ENCODE results near the gene C4orf36. TPM values are rescaled to one million over a fixed set of nuclear protein-coding genes. Genes with fewer than 3 reads are reported as not detected.
A peak's percentile ranks its signal among the peaks of the same experiment; 100 is the strongest.
"Not testable (repeated sequence)": the region's sequence is repeated elsewhere in the genome, so short reads cannot be mapped to it uniquely, and the experiment has no call there.

C4orf36 gene
- total RNA-seq, 1 donor from 2014 or later: 0.39 TPM

GRCh38 chr4:86917212-86918039, 25.2 kb upstream of the C4orf36 start:
- no peak for DNase-seq (ENCODE audit: low read depth in 2 of 2)

GRCh38 chr4:86916392-86916791, 24.2 kb upstream of the C4orf36 start:
- no peak for DNase-seq (ENCODE audit: low read depth in 2 of 2)

- DNase-seq (ENCODE audit: low read depth in 2 of 2): no peak
These were observed 18.8 kb upstream of the C4orf36 start for GRCh38 chr4:86910820-86911684.

- no peak for DNase-seq (ENCODE audit: low read depth in 2 of 2)
These were observed 18.1 kb upstream of the C4orf36 start for GRCh38 chr4:86910369-86910768.

DNA sequence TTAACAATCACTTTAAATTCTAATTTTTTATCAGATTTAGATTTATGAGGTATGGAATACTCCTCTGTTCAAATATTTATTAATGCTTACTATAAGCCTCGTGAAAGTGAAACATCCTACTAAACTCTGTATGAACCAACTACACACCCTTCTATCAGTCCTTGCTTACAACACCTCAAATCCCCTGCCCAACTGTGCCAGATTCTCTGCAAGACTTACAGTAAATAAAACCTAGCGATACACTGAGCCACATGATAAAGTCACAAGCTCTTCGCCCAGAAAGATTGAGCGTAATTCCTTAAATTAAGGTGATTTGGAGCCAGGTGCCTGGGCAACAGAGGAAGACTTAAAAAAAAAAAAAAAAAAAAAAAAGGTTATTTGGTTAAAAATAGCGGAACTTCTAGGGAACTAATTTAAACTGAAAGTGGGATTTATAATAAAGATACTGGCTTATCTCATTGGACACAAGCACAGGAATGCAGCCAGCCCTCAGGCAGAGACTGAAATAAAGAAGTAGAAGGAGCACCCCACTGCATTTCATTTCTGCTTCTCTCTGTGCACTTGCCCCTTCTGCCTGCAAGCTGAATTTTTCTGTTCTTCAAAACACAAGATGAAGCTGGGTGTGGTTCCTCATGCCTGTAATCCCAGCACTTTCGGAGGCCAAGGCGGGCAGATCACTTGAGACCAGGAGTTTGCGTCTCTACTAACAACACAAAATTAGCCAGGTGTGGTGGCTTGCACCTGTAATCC, 17.5 kb upstream of the C4orf36 start:
- no peak for DNase-seq (ENCODE audit: low read depth in 2 of 2)

DNA sequence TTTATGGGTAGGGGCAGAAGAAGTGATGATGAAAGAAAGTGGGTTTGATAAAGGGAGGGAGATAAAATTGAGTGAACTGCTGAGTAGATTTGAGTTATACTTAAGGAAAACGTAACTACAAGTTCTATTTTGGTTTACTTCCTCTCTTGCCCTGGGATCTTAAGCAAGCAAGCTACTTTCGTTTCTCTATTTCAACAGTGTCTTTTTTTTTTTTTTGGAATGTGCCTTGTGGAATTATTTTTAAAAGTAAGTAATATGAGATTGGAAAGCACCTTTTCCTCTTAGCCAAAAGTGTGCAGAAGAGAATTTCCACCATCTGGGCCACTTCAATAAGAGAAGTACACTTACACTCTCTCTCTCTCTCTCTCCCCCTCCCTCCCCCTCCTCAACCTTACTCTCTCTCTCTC, 16.0 kb upstream of the C4orf36 start:
- DNase-seq (ENCODE audit: low read depth in 2 of 2): no peak

DNA sequence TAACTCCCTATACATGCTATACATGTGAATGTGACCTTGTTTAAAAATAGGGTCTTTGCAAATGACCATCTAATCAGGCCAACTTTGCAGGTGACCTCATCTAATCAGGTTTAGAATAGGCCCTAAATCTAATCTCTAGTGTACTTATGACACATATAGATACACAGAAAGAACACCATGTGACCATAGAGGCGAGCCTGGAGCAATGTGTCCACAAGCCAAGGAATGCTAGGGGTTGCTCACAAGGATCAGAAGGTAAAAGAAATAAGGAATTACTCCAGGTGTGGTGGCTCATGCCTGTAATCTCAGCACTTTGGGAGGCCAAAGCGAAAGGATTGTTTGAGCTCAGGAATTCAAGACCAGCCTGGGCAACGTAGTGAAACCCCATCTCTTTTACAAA, 9.6 kb upstream of the C4orf36 start:
- no peak for DNase-seq (ENCODE audit: low read depth in 2 of 2)

GRCh38 chr4:86898562-86898961, 6.3 kb upstream of the C4orf36 start:
- DNase-seq (ENCODE audit: low read depth in 2 of 2): peak in 1 of 2 donors; percentile 20

DNA sequence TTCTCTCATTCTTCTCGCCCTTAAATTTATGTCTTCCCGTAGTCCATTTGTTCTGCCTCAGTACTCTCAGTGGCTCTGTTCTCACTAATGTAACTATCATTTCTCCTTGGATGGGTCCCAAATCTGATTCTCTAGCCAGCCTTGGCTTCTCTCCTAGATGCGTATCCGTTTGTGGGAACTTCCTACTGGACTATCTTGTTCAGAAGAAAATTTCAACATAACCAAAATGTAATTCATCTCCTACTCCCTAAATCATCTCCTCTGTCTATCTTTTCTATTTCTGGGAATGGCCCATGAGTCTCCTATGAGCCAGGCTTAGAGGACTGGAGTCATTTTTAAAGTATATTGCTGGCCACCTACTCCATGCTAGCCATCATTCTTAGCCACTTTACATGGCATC, 4.4 kb upstream of the C4orf36 start:
- DNase-seq (ENCODE audit: low read depth in 2 of 2): no peak

DNA sequence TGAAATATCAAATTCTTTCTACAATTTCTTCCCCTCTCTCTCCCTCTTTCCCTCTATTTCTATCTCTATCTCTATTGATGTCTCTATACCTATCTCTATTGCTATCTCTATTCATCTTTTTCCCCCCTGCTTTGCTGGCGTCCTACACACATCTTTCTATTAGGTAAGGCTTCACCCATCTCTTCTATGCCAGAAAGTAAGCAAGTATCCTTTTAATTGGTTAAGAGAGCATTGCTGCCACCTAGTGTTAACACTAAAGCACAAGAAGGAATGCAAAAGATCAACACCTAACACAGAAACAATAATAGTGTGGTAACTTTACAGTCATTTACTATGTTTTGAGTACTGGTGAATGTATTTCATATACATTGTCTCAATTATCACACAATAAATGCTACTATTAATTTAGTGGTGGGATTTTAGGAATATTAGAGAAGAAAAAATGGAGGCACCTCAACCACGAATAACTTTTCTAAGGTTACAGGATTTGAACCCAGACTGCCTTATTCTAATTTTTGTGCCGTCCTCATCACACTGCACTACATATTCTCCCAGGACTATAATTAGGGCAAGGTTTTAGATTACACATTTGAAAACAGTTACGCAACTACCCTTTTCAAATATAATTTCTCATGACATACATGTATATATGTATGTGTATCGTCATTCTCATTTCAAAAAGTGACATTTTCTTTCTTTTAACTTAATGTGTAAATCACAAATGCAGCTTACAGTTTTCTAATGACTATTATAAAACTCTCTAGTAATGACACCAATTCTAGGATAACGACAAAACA, 3.7 kb upstream of the C4orf36 start:
- peak; percentile 60 to 76 for DNase-seq (ENCODE audit: low read depth in 2 of 2)

DNA sequence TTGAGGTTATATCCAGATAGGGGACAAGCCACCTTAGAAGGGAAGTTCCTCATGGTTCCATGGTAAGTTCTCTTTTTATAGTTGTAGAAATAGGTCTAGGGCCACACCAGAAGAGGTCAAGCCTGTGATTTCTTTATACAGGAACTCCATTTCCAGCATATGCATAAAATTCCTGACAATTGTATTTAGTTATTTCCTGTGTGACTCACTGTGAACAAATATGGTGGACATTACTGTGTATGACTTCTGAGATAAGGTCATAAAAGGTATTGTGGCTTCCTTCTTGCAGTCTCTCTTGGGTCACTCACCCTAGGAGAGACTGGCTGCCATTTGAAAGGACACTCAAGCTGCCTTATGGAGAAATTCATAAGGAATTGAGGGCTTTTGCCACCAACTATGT, 2.2 kb upstream of the C4orf36 start:
- peak in 1 of 2 donors; percentile 64 for DNase-seq (ENCODE audit: low read depth in 2 of 2)

DNA sequence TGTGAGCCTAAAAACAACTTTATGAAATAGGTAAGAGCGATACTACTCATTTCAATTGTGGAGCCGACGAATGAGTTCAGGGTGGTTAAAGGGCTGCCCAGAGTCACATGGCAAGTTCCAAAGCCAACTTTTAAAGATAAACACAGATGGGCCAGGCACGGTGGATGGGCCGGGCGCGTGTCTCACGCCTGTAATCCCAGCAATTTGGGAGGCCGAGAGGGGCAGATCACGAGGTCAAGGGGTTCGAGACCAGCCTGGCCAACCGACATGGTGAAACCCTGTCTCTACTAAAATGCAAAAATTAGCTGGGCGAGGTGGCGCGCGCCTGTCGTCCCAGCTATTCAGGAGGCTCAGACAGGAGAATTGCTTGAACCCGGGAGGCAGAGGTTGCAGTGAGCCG, 914 bp upstream of the C4orf36 start:
- DNase-seq (ENCODE audit: low read depth in 2 of 2): no peak

GRCh38 chr4:86892636-86892960, 376 bp upstream of the C4orf36 start:
- DNase-seq (ENCODE audit: low read depth in 2 of 2): no peak

- no peak for DNase-seq (ENCODE audit: low read depth in 2 of 2)
These were observed 1.4 kb downstream of the C4orf36 start for GRCh38 chr4:86890790-86891189.

- no peak for DNase-seq (ENCODE audit: low read depth in 2 of 2)
These were observed 12.6 kb downstream of the C4orf36 start for GRCh38 chr4:86879641-86880040.

DNA sequence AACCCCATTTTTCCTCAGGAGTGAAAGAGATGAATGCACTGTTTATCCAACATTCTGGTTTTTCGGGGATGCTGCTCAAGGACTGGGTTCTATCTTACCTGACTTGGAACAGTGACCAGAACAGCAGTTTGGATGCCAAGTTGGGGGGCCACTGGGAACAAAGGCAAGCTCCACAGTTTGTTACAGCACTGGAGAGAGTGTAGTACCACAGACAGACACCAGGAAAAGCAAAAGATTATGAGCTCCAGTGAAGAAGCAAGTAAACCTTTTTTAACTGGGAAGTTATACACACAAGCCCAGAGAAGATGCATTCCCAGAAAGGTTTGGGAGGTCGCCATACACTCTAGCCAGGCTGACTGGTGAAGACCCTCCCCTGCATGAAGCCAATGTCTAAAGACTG, 13.6 kb downstream of the C4orf36 start:
- no peak for DNase-seq (ENCODE audit: low read depth in 2 of 2)

DNA sequence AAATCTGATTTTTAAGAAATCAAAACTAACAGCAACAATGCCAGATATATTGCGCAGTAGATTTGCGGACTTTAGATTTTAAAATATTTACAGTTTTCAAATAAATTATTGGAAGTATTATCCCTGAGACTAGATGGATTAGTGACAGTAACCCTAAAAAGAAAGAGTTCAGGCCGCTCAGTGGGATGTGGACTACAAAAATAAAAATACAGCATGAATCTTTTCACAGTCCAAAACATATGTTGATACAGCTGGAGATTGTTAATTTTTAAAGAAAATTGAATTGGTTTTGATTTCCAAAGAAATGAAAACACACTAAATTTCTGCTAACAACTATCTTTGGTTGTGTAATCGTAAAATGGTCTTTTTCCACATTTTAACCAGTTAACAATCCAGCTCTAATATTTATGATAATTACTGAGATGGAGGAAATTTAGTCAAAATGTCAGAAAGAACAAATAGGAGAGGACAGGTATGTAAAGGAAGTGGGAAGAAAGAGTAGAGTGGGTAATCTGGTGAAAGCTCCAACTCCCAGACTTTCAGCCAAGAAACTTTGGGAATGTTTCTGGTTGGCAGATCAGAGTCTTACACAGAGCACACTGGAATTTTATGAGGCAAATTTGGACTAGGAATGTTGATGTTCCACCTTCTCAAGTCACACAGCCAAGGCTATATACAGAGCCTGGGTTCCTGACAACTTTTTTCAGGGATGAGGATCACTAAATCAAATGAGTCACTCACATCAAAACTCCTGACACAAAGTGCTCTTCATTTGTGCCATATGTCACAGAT, 15.1 kb downstream of the C4orf36 start:
- no peak for DNase-seq (ENCODE audit: low read depth in 2 of 2)

DNA sequence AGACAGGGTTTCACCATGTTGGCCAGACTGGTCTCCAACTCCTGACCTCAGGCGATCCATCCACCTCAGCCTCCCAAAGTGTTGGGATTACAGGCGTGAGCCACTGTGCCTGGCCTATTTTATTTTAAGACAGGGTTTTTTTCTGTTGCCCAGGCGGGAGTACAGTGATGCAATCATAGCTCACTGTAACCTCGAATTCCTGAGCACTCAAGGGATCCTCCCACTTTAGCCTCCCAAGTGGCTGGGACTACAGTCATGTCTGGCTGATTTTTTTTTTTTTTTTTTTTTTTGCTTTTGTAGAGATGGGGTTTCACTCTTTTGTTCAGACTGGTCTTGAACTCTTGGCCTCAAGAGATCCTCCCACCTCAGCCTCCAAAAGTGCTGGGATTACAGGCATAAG, 16.8 kb downstream of the C4orf36 start:
- DNase-seq (ENCODE audit: low read depth in 2 of 2): not testable (repeated sequence)

- no peak for DNase-seq (ENCODE audit: low read depth in 2 of 2)
These were observed 20.1 kb downstream of the C4orf36 start for GRCh38 chr4:86872135-86872534.

- no peak for DNase-seq (ENCODE audit: low read depth in 2 of 2)
These were observed 21.7 kb downstream of the C4orf36 start for GRCh38 chr4:86870442-86871069.
